Measurements from ENCODE around the gene SPATA46. TPM values are rescaled to one million over a fixed set of nuclear protein-coding genes. Genes with fewer than 3 reads are reported as not detected.

Gene SPATA46
- total and polyA plus RNA-seq, 2 of the 8 experiments (the other 6 are each of a cell fraction or from before 2014, with no cell fraction given), result not detected

- no peak for TF ChIP-seq CHD7 (IDR thresholded peaks at IDR 0.05; ENCODE audit: insufficient replicate concordance, low read length)
These were observed 49.4 kb downstream of the SPATA46 start (continued) for GRCh38 chr1:162327144-162327787.
